Bone marrow (tissue), 2 donors: ENCODE data around the gene HYAL1.
A peak's percentile ranks its signal among the peaks of the same experiment; 100 is the strongest.

ENCODE experiments used
- DNase-seq, 2 donors: peaks; one replicate each; lab custom pipeline; 2025; lab: John Stamatoyannopoulos, UW

Gene HYAL1, protein sequence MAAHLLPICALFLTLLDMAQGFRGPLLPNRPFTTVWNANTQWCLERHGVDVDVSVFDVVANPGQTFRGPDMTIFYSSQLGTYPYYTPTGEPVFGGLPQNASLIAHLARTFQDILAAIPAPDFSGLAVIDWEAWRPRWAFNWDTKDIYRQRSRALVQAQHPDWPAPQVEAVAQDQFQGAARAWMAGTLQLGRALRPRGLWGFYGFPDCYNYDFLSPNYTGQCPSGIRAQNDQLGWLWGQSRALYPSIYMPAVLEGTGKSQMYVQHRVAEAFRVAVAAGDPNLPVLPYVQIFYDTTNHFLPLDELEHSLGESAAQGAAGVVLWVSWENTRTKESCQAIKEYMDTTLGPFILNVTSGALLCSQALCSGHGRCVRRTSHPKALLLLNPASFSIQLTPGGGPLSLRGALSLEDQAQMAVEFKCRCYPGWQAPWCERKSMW

DNA sequence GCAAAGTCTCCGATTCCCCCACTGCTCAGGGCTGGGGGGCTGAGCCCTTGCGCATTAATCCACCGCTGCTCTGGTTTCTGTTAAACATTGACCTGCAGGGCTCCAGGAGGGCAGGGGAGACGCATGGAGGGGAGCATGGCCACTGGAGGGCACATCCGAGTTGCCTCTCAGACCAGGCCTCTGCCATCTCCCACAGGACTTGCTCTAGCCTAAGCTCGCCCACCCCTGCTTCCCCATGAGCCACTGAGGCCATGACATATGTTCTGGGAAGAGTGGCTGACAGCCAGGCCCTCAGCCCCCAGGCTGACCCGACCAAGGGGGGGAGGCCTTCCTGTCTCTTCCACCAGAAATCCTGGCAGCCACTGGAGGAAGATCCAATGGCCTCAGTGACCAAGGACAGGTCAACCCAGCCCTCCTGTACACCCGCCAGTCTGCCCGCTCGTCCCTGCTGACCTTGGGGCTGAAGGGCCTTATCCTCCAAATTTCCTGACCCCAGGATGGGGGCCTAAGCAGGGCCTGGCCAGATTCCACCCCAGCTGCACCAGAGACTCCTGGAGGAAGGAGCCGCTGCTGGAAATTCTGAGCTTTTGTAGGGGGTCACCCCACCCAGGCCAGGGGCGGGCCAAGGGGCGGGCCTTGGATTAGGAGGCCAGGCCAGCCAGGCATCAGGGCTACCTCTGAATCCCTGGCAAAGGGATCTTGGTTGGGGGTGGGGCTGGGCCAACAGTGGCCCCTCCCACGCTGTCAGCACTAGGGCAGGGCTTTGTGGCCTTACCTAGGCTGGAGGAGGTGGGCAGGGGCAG is at the start of gene HYAL1:
TSS of gene HYAL1 (minus strand) at position 562 of the 803 bp plus-strand sequence. CDS start 618 bp downstream, outside the sequence.
- DNase-seq, result no peak

DNA sequence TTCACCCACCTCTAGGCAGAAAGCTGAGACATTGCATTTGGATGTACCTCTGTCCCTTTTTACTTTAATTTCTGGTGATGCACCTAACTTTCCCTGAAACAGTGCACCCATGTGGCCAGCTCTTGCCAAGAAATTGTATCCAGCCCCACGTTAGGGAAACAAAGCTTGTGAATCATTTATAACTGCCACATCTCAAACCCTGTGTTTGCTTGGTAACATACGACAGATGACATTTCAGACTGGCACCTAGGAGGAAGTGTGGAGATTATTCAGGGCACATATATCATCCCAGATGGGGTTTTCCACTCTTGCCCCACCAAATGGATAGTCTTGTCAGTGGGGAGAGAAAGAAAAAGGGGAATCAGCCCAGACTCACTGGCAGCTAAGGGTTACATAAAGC is 49.4 kb upstream of the HYAL1 start:
- DNase-seq, result peak in 1 of 2 donors; percentile 49

DNA sequence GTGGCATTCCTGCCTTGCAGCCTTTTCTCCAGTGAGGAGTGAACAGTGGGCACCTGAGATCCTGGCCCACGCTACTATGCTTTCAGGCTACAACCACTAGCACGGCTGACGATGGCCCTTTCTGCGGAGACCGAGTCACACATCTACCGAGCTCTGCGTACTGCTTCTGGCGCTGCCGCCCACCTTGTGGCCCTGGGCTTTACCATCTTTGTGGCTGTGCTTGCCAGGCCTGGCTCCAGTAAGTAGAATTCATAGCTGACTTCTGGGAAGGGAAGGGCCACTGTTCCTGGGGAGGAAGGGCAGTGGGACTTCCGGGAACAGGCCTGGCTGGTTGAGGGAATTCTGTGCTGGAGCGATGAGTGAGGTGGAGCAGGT is 47.9 kb upstream of the HYAL1 start:
- DNase-seq, result no peak

DNA sequence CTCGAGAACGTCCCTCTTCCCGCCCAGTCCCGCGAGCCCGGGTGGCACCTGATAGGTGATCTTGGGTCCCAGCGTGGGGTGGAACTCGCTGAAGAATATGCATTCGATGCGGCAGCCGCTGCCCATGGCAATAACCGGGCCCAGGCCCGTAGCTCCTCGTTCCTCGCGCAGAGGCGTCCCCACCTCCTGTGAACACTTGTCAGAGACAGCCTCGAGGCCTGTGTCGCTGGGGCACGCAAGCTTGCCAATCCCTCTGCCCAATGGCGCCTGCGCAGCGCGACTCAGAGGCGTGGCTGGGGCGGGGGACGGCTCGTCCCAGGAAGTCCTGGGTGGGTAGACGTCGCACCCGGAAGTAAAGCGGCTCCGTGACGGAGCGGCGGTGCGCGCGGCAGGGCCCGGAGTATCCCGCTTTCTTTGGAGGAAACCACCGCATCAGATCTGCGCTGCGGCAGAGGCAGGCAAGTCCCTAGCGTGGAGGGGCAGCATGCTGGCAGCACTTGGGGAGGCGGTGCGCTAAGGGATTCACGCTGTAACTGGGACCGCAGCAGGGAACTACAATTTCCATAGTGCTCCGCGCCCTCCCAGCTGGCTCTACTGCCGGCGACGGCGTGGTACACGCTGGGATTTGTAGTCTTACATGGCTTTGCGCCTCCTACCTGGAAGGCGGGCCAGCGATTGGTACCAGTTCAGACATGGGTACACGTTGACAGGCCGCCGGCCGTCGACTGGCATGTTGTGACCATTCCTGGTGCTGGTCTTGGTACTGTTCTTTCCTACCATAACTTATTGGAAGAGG is 47.4 kb upstream of the HYAL1 start, which contains the start of the genes CYB561D2 and NPRL2:
TSS of gene CYB561D2 (plus strand) at position 336 of the 796 bp plus-strand sequence. CDS start 572 bp downstream, outside the sequence.
TSS of gene NPRL2 (minus strand) at position 249 of the 796 bp plus-strand sequence. CDS start at position 126, 123 bp downstream.
- DNase-seq, result peak; percentile 87 to 96

DNA sequence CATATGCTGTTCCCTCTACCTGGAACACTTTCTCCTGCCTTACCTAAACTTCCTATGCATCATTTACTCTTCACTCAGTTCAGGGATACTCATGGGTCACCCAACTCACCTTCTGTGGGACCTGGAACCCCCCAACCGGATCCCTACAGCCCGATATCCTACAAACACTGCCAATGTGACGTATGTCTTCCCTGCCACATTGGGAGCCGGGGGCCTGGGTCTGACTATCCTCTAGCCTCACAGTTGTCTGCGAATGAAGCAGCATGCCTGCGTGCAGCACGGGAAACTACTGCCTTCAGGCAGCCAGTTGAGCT is 46.8 kb upstream of the HYAL1 start:
- DNase-seq, result no peak

DNA sequence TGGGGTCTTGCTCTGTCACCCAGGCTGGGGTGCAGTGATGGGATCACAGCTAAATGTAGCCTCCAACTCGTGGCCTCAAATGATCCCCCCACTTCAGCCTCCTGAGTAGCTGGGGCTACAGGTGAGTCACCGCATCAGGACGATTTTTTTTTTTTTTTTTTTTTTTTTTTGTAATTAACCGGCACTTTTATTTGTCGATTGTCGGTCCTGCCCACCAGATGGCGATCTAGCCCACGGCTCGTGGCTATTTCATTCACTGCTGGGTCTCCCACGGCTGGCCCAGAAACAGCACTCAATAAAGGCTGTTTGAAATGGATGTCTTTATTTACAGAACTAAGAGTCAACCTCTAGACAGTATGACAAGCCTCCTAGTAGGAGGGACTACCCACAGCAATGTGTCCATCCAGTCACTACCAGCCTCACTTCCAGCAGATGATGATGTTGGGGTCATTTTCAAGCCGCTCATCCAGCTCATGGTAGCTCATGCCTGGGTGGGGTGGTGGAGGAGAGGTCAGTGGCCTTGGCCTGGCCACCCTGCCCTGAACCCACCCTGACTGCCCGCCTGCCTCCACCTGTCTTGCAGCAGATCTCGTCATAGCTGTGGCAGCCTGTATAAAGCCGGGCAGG is 43.9 kb upstream of the HYAL1 start:
- peak; percentile 33 to 62 for DNase-seq

DNA sequence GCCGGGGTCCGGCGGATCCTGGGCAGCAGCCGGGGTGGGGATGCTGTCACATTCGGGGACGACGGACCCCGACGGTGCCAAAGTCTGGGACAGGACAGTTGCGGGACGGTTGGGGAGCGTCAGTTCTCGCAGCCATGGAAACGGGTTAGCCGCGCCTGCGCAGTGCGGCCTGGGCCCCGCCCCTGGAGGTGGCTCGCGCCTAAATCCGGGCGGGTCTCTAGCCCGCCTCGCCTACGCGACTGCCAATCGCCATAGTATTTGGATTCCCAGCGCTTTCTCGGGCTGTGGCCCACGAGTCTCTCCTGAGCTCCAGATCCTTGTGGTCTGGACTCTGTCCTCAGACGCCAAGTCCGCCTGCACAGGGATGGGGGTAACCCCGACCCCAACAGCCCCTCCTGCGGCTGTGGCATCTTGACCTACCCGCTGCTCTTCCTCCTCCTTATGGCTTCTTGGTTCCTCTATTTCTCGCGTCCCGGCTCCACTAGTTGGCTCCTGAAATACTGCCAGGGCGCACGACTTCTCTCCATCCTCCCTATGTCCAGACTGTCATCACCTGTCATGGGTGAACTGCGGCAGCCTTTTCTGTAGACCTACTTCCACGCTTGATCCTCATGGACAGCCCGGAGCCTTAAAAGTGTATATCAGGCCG is 42.3 kb upstream of the HYAL1 start, which contains the start of gene ZMYND10:
TSS of gene ZMYND10 (minus strand) at position 147 of the 649 bp plus-strand sequence. CDS start 153 bp downstream, outside the sequence.
- DNase-seq, result peak; percentile 22 to 41

DNA sequence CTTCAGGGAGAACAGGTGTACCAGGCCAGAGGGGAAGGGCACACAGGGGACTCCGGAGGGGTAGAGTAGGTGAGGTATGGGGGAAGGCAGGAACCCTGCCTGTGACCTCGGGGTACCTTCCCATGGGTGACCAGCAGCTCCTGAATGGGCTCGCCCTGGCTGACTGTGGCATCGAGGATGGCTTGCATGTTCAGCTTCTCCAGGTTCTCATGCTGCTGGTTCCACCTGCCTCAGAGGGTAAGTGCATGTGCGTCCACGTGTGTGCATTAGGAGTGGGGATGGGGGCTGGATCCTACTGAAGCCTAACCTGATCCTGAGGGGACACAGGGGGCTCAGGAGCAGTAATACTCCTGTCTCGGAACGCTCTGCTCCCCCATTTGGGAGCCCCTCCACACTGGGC is 41.6 kb upstream of the HYAL1 start:
- no peak for DNase-seq

DNA sequence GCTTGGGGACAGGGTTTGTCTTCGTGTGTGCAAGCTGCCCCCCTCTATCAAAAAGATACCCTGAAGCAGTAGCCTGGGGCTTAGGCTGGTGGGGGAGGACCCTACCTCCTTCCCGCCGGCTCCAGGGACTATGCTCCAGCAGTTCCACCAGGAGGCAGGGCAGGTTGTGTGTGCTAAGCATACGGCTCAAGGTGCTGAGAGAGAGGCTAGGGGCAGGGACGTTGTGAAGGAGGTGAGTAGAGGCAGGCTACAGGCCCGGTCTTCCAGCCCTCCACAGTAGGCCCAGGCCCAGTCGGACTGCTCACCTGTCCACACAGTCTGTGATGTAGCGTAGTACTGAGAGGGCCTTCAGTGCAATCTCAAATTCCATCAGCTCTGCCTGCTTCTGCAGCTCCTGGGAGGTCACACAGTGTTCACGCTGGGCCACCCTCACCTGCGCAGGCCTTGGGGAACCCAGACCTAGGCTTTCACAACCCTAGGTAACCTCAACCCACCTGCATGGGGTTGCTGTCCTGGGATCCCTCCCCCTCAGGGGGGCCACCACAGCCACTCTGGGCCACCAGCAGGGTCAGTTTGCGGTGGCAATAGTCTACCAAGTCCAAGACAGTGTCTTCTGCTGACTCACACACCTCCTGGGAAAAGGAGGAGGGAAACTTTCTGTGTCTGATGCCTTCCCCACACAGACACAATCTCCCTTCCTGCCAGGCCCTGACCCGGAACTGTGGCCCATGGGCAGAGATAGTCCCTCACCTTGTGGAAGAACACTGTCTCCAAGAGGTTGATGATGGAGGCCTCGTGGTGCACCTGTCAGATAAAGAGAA is 39.6 kb upstream of the HYAL1 start:
- no peak for DNase-seq

DNA sequence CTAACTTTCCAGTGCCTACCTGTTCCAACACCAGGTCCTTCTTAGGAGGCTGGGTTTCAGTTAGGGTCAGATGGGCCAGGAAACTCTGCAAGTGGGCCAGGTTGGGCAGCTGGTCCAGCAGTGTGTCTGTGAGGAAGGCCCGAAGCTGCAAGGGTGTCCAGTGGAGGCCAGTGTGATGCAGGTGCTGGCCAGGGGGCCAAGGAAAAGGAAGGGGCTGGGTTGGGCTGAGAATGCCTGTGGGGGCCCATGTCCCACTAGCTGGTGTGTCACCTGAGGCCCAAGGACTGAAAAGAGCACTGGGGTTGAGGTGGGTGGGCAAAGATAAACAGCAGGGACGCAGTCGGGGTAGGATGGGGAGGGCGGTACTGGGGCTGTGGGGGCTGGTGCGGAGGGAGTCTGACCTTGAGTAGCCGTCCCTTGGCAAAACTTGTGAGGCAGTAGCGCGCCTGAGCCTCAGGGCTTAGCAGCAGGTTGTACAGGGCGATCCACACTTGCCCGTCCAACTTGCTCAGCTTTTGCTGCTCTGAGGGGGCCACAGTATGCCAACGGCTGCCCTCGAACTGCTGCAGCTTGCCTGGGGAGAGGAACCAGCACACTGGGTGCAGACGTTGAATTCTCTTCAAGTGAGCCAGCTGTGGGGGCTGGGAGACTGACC is 38.7 kb upstream of the HYAL1 start:
- DNase-seq, result no peak

DNA sequence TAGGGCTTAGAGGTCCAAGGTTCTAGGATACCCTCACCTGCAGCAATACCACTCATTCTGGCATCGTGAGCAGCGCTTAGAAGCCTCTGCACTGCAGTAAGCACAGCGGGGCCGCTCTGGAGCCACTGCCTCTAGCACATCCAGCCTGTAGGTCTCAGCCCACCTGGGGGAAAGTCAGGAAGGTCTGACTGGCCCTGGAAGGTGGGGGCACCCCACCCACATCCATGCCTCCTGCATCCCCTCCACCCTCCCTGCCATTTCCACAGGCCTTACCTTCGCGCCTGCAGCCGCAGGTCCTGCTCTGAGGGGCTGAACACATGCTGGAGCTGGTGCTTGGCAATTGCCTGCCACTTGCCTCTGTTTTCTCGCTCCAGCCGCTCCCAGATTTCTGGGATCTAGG is 38.2 kb upstream of the HYAL1 start:
- DNase-seq, result no peak

DNA sequence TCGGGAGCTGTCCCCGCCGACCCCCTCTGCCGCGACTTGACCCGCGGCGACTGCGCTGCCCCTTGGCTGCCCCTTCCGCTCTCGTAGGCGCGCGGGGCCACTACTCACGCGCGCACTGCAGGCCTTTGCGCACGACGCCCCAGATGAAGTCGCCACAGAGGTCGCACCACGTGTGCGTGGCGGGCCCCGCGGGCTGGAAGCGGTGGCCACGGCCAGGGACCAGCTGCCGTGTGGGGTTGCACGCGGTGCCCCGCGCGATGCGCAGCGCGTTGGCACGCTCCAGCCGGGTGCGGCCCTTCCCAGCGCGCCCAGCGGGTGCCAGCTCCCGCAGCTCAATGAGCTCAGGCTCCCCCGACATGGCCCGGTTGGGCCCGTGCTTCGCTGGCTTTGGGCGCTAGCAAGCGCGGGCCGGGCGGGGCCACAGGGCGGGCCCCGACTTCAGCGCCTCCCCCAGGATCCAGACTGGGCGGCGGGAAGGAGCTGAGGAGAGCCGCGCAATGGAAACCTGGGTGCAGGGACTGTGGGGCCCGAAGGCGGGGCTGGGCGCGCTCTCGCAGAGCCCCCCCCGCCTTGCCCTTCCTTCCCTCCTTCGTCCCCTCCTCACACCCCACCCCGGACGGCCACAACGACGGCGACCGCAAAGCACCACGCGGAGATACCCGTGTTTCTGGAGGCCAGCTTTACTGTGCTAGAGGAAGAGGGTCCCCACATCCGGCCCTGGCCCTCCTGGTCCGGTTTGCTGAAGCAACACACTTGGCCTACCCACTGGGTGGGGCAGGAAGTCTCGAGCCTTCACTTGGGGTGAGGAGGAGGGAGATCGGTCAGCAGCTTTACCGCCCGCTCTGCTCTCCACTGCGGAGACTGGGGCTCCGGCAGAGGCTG is 37.3 kb upstream of the HYAL1 start, which contains the start of gene RASSF1:
TSS of gene RASSF1 (minus strand) at position 389 of the 882 bp plus-strand sequence. CDS start at position 358, 31 bp downstream.
- peak; percentile 12 to 60 for DNase-seq

DNA sequence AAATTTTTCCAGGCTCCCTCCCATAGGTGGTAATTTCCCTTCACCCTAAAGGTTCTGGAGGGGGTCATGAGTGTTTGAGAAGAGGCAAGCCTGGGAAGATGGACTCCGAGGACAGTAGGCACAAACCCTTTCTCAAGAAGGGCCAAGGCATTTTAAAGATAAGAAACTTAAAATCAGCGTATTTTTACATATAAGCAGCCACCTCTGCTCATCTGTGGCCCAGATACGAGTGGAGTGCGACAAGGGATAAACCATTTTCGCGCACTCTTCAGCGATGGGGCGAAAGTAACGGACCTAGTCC is 36.7 kb upstream of the HYAL1 start:
- DNase-seq, result no peak

DNA sequence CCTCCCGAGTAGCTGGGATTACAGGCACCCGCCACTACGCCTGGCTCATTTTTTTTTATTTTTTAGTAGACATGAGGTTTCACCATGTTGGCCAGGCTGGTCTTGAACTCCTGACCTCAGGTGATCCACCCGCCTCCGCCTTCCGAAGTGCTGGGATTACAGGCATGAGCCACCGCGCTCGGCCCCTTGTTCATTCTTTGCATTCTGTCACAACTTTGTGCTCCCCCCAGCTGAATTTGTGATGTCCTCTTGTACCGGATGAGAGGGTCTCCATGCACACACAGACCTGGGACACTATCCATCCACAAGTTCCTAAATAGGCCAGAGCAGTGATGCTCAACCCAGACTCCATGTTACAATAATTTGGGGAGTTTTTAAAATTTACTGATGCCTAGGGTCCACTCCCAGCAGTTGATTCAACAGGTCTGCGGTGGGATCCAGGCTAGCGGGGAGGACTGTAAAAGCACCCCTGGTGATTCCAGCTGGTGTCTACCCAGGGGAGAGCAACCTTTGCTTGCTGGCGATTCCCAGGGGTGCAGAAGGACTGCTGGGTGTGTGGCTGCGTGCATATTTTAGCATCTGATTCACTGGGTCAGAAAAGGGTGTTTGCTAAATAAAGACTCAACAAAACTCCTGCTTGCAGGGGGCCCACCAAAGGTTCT is 36.2 kb upstream of the HYAL1 start:
- DNase-seq, result no peak

DNA sequence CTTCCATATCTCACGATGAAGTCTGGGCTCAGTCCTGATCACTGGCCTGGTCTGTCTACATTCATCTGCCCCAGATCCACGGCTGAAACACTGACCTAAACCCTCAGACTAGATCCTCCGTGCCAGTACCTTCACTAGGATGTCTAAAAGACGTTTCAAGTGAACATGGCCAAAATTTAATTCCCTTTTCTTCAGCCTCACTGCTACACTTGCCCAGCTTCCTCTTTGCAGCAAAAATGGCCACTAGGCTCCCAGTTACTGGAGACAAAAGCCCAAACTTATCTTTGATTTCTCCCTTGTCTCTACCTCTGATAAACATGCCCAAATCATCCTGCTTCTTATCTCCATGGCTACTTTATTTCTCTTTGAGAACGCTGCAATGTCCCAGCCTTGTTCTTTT is 35.6 kb upstream of the HYAL1 start:
- peak in 1 of 2 donors; percentile 31 for DNase-seq

DNA sequence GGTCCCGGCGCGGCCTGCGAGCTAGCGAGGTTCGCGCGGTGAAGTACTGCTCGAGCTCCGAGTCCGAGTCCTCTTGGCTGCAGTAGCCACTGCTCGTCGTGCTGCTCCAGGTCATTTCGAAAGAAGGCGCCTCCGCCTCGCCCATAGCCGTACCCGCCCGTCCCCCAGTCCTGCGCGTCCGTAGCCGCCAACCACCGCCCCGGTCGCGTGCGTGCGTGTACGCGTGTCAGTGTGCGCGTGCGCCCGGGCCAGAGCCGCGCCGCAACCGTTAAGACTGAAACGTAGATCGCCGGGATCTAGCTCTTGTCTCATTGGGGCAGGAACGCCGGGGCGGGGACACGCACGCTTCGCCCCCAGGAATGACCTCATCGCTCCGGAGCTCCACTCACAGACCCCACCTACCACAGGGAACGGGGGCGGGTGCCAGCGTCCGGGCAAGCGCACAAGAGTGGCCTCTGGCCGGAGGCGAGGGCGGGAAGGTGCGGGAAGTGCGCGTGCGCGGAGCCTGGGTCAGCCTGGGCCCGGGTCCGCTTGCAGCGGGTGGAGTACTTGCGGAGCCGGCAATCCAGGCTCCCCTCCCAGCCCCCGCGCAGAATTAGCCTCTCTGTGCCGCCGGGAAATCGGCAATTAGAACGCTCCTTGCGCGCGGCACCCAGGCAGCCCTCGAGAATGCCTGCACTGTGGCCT is 33.9 kb upstream of the HYAL1 start:
- DNase-seq, result peak; percentile 83 to 95

DNA sequence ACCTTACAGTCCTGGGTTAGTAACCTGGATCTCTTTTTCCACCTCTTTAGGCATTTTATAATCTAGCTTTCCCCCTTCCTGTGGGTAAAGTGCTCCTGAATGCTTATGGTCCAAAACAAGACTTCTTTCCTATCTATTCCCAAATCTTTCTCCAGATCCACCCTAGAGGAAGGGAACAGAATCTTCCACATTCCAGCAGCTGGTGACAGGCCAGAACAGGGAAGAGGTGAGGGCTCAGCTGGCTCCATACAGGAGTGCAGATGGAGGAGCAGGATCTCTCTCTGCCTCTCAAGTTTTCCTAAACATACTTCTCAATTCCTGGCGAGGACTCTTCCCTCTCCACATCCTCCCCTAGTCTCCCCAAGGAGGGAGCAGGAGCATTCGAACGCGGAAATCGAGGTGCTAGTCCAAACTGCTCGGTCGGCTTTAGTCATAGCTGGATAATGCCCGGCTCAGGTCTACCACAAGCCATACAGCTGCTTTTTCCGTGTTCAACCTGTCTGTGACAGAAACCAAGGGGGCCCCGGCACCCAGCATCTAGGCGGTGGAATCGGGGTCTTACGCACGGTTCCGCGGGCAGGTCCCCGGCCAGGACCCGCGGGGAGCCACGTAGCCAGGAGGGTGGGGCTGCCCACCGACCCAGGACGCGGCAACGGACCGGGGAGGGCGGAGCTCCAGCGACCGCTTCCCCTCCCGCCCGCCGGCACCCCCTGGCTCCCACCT is 33.2 kb upstream of the HYAL1 start:
- no peak for DNase-seq
